ENCODE data around the gene ETNK2. TPM values are rescaled to one million over a fixed set of nuclear protein-coding genes. Genes with fewer than 3 reads are reported as not detected.

The ETNK2 gene
- total and polyA plus RNA-seq, 2 experiments from 2014 or later: 7.6 to 26.2 TPM

GRCh38 chr1:204116539-204116938 is 35.3 kb downstream of the ETNK2 start:
- Histone ChIP-seq H3K79me2 (replicated peaks; ENCODE audit: insufficient read depth) (peaks cover 44% of the 10 kb centered on the region), H3K27ac (ENCODE audit: low read depth) (no peak overlapping the region), H3K36me3 (ENCODE audit: insufficient read depth) (peaks cover 25% of the 10 kb centered on the region), H4K20me1 (replicated peaks; ENCODE audit: insufficient read depth) (peaks cover 21% of the 10 kb centered on the region), H3K9me2 (ENCODE audit: insufficient read depth) (no peaks in the 10 kb centered on the region), H3K4me3 (no peak overlapping the region), H3K4me2 (no peak overlapping the region), H3K27me3 (ENCODE audit: insufficient read depth) (no peaks in the 10 kb centered on the region), H3F3A (replicated peaks; ENCODE audit: low read depth) (0 out of 2 replicates have a peak, but pooled peaks cover 3% of the 10 kb centered on the region), H3K4me1 (ENCODE audit: insufficient read depth) (peaks cover 19% of the 10 kb centered on the region), H2AFZ (no peak overlapping the region)
- H3K27ac Mint-ChIP-seq: no peak overlapping the region
- H3K4me1 Mint-ChIP-seq: peaks cover 22% of the 10 kb centered on the region
- H3K27me3 Mint-ChIP-seq (ENCODE audit: insufficient read depth, low read depth, poor library complexity): peaks cover 11% of the 10 kb centered on the region
- H3K36me3 Mint-ChIP-seq (ENCODE audit: low read depth): peaks cover 78% of the 10 kb centered on the region
- H3K4me3 Mint-ChIP-seq: no peak overlapping the region
- no peak for ATAC-seq
- TF ChIP-seq ETS1 (IDR thresholded peaks at IDR 0.05) (no peak), EZH2 (IDR thresholded peaks at IDR 0.05; ENCODE audit: low read depth, unreplicated experiment) (no peak), JUNB (IDR thresholded peaks at IDR 0.05; ENCODE audit: unreplicated experiment) (no peak), STAT1 (IDR thresholded peaks at IDR 0.05; ENCODE audit: unreplicated experiment) (no peak), REST (IDR thresholded peaks at IDR 0.05; ENCODE audit: unreplicated experiment) (no peak), POLR2AphosphoS5 (IDR thresholded peaks at IDR 0.05; ENCODE audit: low read depth) (no peak), ZNF462 (CRISPR knock-in tag; IDR thresholded peaks at IDR 0.05) (no peak), ZNF331 (CRISPR knock-in tag; IDR thresholded peaks at IDR 0.05; ENCODE audit: low read depth) (no peak), ZNF114 (CRISPR knock-in tag; IDR thresholded peaks at IDR 0.05) (no peak), EZH2phosphoT487 (IDR thresholded peaks at IDR 0.05; ENCODE audit: unreplicated experiment) (no peak), CREB1 (CRISPR knock-in tag; IDR thresholded peaks at IDR 0.05; ENCODE audit: low read depth) (no peak), CTCF (conservative IDR thresholded peaks at IDR 0.05; ENCODE audit: low read depth in 2 of 2) (no peak), NANOG (IDR thresholded peaks at IDR 0.05; ENCODE audit: borderline replicate concordance) (no peak)
- H3K9me3 Mint-ChIP-seq: no peaks in the 10 kb centered on the region
- DNase-seq (ENCODE audit: low spot score): no peak
